Activated naive CD4-positive, alpha-beta T cell (primary cell): ENCODE data around the gene TSGA10.
"Not testable (repeated sequence)": the region's sequence is repeated elsewhere in the genome, so short reads cannot be mapped to it uniquely, and the experiment has no call there.

Experiments
- DNase-seq, 4 experiments: peaks; one replicate each; lab custom pipeline; 2025; lab: John Stamatoyannopoulos, UW

Gene TSGA10

DNA sequence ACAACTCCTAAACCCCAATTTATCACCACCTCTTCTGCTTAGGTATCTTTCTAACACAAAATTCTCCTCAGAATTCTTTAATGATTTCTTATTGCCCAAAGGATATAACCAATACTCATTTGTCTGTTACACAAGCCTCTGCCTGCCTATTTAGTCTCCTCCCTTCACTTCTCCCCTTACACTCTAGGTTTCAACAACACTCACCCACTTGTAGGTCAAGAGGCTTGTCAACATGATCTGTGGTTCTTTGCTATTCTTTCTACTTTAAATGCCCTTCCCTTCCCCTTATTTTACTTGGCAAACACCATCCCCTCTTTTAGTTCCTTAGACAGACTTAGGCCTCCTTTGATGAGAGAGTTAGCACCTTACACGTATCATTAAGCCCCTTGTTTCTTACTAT is 82.2 kb downstream of the TSGA10 start:
- DNase-seq, result no peak

DNA sequence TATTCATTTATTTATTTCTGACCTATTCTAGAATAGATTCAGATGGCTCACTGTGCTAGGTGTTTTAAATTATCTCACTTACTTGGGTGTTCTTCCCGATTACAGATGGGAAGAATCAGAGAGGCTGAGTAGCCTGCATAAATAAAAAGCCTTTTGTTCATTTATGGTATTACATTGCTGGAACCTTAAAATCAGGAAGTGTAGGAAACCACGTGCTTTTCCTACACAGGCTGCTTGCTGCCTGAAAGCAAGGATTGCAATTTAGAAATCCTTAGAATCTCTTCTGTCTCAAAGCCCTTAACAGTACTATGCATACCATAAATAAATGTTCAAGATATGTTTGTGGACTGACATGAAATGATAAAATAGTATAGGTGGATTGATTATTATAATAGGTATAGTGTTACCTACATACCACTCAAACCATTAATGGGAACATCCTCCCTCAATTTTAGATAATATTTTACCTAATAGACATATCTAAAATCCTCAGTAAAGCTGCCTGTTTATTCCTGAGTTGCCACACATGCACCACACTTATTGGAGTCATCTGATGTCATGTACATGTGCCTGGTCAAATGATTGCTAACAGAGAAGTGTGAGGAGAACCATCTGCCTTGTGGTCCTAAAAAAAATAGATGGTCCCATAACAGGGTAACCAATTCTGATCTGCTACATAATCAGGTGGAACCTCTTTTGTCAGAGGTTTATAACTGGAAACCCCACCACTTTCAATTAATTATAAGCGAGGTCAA is 86.7 kb downstream of the TSGA10 start:
- DNase-seq, result no peak

DNA sequence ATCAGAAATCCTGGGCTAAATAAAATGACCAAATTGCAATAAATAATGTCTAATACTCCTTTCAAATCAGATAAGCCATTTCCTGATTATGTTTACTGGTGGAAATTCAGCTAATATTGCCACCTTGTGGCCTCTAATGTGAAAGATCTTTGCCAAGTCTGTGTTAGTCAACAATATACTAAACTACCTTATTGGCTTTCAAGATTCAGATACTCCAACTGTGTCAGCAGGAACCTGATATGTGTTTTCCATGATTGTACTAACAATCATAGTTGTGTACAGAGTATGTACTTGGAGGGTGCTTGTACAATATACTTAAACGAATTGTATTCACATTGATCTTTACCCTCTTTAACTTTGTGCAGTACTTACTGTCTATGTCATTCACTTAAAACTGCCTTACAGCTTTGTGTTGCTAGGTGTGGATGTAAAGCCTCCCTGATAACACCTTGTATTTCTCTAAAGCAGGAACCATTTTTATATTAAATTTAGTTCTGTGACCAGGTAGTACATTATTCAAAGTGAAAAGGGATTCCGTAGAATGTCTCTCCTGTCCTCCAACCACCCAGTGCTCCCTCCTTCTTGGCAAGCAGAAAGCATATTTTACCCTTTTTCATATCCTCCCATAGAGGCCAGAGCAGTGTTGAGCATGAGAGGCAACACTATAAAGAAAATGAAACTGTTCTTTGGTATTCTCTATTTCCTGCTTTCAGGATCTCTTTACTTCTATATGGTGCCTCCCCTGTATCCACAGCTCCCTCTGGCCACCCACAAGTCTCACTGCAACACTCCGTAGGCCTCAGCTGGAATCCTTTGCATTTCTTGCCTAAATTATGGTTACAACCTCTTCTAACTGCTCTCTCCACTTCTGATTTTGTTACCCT is 88.4 kb downstream of the TSGA10 start:
- DNase-seq, result no peak

DNA sequence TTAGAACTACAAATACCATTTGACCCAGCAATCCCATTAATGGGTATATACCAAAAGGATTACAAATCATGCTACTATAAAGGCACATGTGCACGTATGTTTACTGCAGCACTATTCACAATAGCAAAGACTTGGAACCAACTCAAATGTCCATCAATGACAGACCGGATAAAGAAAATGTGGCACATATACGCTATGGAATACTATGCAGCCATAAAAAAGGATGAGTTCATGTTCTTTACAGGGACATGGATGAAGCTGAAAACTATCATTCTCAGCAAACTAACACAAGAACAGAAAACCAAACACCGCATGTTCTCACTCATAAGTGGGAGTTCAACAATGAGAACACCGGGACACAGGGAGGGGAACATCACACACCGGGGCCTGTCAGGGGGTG is 105.6 kb downstream of the TSGA10 start:
- not testable (repeated sequence) for DNase-seq

DNA sequence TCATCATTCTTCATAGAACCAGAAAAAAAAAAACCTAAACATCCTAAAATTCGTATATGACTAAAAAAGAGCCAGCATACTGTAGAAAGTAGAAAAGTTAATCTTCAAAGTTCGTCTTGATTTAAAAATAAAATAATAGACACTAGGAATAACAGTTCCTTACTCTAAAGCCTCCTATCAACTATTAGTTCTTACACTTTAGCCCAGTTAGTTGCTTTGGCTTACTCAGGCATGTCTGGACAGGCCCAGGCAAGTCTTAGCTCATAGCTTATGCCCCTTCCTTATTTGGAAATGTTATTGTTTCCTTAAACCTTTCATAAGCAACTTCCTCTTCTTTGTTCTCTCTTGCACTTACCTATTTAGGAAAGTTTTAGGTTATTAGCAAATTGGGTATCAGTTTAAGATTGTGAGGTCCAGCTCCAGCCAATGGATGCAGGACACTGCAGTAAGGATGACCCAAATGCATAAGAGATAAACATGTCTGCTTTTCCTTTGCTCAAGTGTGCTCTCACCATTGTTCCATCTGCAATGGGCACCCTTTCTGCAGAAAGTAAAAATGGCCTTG is 113.9 kb downstream of the TSGA10 start:
- DNase-seq, result not testable (repeated sequence)

DNA sequence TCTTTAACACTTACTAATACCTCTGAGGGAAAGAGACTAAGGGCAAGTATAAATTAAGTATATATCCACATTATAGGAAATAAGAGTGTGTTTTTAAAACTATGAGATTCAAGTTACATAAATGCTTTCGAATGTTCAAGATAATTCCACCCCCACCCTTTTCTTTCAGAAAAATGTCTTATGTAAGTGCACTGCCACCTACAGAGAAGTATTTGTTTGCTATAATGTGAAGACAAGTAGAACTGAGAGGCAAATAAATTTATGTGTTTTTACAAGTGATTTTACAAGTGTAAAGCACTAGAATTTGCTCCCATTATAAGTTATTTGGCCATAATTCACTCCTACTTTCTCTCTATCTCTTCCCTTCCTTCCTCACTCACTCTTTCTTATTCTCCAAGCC is 118.8 kb downstream of the TSGA10 start:
- no peak for DNase-seq

DNA sequence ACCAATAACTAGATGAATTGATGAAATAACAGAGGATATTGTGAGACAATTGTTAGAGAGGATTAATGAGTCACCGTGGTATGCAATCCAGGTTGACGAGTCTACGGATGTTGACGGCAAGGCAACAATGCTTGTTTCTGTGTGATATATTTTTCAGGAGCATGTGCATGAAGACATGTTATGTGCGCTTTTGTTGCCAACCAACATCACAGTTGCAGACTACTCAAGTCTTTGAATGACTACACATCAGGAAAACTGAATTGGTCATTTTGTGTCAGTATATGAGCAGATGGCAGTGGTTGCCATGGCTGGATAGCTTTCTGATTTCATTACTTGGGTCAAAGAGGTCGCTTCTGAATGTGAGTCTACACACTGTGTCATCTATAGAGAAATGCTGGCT is 122.0 kb downstream of the TSGA10 start:
- DNase-seq, result no peak

DNA sequence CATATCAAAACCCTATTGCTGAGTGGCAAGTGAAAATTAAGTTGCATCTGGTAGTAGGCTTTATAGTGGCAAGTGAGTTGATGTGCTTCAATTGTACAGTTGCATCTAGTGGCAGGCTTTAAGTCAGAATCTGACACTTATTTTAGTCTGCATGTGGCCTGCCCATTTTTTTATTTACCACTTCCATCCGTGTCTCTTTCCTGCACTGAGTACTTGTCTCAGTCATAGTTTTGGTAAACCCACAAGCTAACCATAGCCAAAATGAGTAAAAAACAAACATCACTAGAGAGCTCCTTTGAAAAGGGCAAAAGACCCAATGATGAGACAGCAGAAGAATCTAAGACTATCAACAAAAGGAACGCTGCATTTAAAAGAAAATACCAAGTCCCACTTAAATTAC is 122.7 kb downstream of the TSGA10 start:
- no peak for DNase-seq

DNA sequence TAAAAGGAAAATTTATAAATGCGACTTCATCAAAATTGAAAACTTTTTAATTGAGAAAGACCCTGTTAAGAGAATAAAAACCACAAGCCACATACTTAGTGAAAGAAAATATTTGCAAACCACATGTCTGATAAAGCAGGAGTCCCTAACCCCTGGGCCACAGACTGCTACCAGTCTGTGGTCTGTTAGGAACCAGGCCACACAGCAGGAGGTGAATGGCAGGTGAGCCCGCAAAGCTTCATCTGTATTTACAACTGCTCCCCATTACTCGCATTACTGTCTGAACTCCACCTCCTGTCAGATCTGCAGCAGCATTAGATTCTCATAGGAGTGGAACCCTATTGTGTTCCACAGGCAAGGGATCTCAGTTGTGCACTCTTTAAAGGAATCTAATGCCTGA is 123.3 kb downstream of the TSGA10 start:
- no peak for DNase-seq

DNA sequence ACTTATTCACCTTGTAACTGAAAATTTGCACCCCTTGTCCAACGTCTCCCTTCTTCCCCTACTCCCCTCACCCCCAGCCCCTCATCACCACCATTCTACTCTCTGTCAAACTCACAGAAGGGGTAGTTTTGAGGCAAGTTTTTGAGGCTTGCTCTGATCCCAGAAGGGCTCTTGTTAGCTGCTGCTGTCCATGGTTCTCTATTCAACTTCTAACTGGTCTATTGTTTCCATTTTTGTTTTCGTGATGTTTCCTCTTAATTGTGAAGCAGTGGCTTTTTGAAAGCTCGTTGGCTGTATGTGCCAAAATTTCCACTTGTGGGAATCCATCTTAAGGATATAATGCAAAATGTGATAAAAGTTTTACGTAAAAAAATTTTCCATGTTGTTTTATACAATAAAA is 126.2 kb downstream of the TSGA10 start:
- DNase-seq, result no peak

DNA sequence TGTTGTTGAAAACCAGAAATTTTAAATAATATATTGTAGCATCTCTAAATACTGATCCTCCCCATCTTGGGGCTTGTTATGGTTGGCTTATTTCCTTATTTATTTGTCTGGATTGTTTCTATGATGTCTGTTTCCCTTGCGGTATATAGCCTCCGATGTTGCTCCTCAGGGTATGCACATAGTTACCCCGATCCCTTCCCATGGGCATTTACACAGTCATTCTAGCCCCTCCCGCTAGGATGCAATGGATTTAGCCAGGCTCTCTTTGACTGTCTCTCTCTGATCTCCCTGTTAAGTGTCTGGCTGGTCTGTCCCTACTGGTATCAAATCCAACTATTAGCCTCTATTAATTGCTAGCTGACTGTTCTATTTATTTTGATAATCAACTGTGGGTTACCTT is 126.9 kb downstream of the TSGA10 start:
- no peak for DNase-seq

DNA sequence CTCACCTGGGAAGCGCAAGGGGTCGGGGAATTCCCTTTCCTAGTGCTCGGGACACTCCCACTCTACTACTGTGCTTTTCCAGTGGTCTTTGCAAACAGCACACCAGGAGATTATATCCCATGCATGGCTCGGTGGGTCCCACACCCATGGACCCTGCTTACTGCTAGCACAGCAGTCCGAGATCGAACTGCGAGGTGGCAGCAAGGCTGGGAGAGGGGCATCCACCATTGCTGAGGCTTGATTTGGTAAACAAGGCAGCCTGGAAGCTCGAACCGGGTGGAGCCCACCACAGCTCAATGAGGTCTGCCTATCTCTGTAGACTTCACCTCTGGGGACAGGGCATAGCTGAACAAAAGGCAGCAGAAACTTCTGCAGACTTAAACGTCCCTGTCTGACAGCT is 154.0 kb downstream of the TSGA10 start:
- no peak for DNase-seq

DNA sequence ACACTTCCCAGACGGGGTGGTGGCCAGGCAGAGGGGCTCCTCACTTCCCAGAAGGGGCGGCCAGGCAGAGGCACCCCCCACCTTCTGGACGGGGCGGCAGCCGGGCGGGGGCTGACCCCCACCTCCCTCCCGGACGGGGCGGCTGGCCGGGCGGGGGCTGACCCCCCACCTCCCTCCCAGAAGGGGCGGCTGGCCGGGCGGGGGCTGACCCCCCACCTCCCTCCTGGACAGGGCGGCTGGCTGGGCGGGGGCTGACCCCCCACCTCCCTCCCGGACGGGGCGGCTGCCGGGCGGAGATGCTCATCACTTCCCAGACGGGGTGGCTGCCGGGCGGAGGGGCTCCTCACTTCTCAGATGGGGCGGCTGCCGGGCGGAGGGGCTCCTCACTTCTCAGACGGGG is 166.0 kb downstream of the TSGA10 start:
- not testable (repeated sequence) for DNase-seq

DNA sequence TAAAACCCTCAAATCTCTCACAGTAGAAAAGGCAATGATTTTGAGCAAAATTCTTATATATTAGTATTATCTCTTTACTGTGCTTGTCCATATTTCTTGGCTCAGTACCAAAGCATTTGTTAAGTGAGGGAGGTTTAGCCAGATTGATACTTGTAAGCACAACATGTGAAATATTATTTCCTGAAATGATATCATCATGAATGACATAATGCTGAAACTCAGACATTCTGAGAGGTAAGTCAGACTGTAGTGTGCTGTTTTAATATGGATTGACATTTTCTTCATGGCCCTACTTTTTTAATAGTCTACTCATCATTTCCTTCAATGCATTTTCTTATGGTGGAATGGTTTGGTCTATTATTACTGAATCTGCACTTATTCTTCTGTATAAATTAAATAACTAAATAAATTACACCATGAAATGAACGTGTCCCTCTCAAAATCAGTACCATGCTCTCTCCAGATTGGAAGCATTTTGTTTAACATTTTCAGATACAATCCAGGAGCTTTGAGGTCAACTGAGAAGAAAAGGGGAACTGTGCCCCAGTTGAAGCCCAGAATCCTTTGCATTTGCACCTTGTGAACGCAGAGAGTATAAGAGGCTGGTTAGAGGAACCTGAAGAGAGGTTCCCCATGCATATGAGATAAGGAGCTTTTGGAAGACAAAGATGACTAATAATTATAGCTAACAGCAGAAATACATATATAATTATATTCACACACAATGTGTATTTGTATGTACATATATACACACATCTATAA is 168.7 kb downstream of the TSGA10 start:
- no peak for DNase-seq

DNA sequence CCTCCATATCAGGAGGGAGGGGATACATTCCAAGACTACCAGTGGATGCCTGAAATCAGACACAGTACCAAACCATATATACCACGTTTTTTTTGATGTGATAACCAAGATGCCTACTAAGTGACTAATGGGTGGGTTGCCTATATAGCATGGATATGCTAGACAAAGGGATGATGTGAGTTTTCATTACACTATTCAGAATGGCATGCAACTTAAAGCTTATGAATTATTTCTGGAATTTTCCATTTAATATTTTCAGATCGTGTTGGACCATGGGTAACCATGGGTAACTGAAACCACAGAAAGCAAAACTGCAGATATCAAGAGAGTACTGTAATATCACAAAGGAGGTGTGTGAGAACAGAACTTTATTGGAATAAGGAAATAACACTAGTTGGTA is 179.1 kb downstream of the TSGA10 start:
- DNase-seq, result no peak

DNA sequence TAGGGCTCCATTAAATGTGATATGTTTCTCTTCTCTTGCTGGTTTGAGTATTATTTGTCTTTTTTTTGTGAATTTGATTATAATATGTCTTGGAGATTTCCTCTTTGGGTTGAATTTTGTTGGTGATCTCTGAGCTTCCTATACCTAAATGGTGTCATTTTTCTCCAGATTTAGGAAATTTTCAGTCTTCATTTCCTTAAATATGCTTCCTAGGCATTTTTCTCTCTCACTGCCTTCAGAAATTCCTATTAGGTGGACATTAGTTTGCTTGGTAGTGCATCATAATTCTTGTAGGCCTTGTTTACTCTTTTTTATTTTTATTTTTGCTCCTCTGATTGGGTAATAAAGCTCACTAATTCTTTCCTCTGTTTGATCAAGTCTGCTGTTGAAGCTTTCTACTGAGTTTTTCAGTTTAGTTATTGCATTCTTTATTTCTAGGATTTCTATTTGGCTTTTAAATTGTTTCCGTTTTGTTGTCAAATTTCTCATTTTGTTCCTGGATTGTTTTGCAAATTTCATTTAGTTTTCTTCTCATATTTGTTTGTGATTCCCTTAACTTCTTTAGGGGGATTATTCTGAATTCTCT is 182.1 kb downstream of the TSGA10 start:
- no peak for DNase-seq

DNA sequence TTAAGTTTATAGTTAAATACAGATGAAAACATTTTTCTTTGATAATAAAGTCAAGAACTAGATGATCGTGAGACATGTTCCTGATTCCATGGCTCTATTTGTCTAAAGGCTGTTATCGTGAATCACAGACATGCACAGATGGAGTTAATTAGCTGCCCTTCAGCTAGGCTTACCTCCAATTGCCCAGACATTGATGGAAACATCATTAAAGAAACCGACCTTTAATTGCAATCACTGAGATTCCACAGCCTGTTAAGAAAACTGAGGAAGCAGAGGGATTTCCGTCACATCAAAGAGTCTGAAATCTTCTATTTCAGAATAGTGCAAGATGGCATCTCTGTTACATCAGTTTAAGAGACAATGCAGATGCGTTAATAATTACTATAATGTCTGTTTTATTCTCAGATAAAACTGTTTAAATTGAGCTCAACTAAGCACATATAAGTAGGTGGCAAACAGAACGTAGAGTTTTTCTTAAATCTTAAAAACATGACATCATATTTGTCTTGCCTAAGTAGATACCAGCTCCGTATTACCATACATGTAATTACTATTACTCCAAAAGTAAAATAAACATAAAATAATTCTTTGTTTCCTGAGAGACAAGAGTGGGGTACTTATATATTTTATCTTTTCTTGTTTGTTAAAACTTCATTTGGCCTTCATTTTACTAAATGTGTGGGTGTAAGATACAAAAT is 194.8 kb downstream of the TSGA10 start:
- no peak for DNase-seq

DNA sequence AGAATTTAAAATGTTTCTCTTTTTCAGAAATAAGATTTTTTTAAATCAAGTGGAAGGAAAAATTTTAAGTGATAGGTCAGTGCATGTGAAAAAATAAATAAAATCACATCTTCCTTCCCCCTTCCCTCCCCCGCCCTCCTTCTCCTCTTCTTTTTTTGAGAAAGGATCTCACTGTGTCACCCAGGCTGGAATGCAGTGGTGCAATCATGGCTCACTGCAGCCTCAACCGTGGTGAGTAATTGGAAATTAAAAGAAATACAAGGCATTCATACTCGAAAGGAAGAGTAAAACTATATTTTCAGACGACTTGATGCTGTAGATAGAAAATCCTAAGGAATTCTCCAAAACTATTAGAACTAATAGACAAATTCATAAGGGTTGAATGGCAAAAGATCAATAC is 201.8 kb downstream of the TSGA10 start:
- no peak for DNase-seq

DNA sequence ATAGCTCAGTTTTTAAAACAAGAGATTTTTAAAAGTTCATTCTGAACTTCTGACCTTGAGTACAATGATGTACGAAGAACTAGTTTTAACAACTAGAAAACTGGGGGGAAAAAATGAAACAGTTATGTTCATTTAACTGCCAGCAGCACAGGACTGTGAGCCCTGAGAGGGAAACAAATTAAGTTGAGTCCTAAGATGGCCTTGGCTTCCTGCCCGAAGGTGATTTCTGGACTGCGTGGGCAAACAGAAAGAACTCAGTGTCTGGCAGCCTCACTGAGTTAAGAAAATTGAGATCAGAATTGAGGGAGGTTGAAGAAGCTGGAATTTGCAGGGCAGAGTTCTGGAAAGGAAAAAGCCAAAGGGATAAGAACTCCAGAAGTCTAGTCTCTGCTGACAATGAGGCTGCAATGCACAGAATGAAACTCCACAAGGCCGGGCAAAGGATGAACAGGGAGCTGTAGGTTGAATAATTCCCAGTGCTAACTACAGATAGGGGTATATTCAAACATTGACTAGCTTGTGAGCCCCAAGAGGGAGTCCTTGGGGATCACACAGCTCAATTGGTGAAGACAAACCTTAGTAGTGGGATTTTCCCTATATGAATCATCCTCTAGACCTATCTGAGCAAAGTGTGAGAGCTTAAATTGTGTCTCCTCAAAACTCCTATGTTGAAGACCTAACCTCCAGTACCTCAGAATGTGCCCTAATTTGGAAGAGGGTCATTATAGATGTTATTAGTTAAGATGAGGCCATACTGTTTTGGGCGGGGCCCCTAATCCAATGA is 205.6 kb downstream of the TSGA10 start:
- no peak for DNase-seq

DNA sequence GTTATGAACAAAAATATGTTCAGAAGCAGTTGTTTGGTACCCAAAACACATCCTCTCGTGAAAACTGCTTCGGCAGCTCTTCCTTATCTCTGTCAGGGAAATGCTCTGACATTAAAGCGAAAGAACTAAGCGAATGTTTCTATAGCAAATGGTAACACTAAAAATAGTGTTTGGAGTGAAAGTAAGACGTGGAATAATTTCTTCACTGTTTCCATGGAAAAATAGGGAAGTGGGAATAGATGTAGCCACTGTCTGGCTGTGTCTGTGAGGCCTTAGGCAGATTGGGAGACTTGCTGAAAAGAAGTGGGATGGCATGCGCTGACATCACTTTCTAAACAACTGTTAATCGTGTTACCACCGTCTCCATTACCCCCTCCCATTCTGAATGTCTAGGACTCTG is 207.2 kb downstream of the TSGA10 start:
- no peak for DNase-seq
